Ascending aorta (tissue), 2 donors: ENCODE results near the gene GULP1. TPM values are rescaled to one million over a fixed set of nuclear protein-coding genes. Genes with fewer than 3 reads are reported as not detected.

Source experiments
- DNase-seq, 2 donors: peaks; one replicate each; pipeline ENCODE4 v3.0.0-alpha.2; 2019; ENCODE audit warnings: low spot score in 2 of 2
- H3K27ac ChIP-seq, 2 donors: fragments of 200-600 bp; sonication (generic); one replicate each; pipeline ENCODE4 v1.5.1; 2016 to 2017; ENCODE audit warnings: mild to moderate bottlenecking in 1 of 2
- H3K27me3 ChIP-seq: fragments of 200-600 bp; sonication (generic); one replicate; pipeline ENCODE4 v1.5.1; 2017
- H3K36me3 ChIP-seq, 2 donors: fragments of 200-600 bp; sonication (generic); one replicate each; pipeline ENCODE4 v1.5.1; 2016
- H3K4me1 ChIP-seq, 2 donors: fragments of 200-600 bp; sonication (generic); one replicate each; pipeline ENCODE4 v1.5.1; 2016 to 2017; ENCODE audit warnings: mild to moderate bottlenecking in 1 of 2
- H3K4me3 ChIP-seq, 2 donors: fragments of 200-600 bp; sonication (generic); one replicate each; pipeline ENCODE4 v1.5.1; 2016 to 2017; ENCODE audit warnings: mild to moderate bottlenecking in 1 of 2
- H3K9me3 ChIP-seq, 2 donors: fragments of 200-600 bp; sonication (generic); one replicate each; pipeline ENCODE4 v1.5.1; 2016
- intact Hi-C: fragments of 100-400 bp; cut with DNase I; formaldehyde crosslinking; loops from one replicate; pipeline ENCODE4 v1.15.1; 2023
- total RNA-seq: library from RNA; depleted of rRNA; stranded (reverse); fragments of >200 nt; gene quantifications from one replicate; pipeline ENCODE4 v1.1.0, GENCODE V29; 2016
- TF ChIP-seq, protein P1 (sequence below), 3 experiments: fragments of 200-600 bp in 2 of 3; fragments of 450-650 bp in 1 of 3; sonication (generic) in 2 of 3; IDR thresholded peaks; one replicate each; pipeline ENCODE4 v1.5.1; 2016 to 2019; ENCODE audit warnings: antibody characterized with exemption in 3 of 3, mild to moderate bottlenecking in 1 of 3, moderate library complexity in 1 of 3

The GULP1 gene
- total RNA-seq, 1 donor from 2014 or later: 67.8 TPM

DNA sequence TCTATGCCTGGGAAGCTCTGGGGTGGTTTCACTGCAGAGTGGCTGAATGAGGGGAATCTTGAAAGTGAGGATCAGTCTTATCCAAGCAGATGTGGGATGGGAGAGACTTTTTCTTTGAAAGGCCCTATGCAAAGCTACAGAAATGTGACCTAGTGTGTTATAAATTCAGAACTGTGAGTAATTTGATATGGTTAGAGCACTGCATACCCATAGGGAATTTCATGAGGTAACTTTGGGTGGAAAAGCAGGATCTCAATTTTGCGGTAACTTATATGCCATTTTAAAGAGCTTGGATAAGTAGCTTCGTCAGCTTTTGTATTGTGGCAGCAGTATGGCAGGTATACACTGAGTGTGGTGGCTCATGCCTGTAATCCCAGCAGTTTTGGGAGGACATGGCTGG is 40.9 kb downstream of the GULP1 start:
- no peak overlapping the region for H3K4me3 ChIP-seq
- H3K27me3 ChIP-seq: no peaks in the 10 kb centered on the region
- no peak for DNase-seq
- intact Hi-C loops: no loop called here
- H3K36me3 ChIP-seq: no peaks in the 10 kb centered on the region
- H3K9me3 ChIP-seq: no peaks in the 10 kb centered on the region
- TF ChIP-seq, protein P1, sequence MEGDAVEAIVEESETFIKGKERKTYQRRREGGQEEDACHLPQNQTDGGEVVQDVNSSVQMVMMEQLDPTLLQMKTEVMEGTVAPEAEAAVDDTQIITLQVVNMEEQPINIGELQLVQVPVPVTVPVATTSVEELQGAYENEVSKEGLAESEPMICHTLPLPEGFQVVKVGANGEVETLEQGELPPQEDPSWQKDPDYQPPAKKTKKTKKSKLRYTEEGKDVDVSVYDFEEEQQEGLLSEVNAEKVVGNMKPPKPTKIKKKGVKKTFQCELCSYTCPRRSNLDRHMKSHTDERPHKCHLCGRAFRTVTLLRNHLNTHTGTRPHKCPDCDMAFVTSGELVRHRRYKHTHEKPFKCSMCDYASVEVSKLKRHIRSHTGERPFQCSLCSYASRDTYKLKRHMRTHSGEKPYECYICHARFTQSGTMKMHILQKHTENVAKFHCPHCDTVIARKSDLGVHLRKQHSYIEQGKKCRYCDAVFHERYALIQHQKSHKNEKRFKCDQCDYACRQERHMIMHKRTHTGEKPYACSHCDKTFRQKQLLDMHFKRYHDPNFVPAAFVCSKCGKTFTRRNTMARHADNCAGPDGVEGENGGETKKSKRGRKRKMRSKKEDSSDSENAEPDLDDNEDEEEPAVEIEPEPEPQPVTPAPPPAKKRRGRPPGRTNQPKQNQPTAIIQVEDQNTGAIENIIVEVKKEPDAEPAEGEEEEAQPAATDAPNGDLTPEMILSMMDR (IDR thresholded peaks at IDR 0.05): no peak
- peaks cover 0 to 9% of the 10 kb centered on the region in 2 donors for H3K4me1 ChIP-seq
- peak overlapping the region in 1 of 2 donors; percentile 26 for H3K27ac ChIP-seq

DNA sequence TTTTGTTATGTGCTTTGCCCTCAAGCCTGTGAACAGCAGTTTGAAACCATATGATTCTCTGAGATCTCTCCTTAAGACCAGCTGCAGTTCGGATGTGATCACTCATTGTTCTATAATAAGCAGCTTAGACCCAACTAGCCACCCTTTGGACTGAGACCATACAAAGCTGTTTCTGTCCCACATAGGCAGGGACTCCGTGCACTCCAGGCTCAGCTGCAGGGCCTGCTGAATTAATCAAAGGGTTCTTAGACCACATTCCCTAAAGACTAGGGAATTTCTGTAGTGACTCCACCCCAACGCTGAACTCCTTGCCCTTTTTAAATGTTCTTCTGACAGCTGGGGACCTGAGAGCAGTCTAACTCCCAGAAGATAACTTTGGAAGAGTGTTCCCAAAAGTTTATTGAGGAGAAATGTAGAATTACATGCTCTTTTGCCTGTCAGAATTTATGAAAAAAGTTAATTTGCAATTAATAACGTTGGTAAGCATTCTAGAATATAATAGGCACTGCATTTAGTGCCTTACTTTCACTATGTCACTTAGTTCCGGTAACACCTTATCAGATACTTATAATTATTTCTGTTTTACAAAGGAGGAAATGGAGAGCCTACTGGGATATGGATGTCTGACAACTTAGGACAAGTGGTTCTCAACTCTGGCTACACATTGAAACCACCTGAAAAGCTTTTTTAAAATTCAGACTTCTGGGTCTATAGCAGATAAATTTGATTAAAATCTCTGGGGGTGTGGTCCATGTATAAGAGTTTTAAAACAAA is 42.3 kb downstream of the GULP1 start:
- H3K4me1 ChIP-seq: peaks cover 0 to 9% of the 10 kb centered on the region in 2 donors
- intact Hi-C loops: no loop called here
- H3K27ac ChIP-seq: peak overlapping the region; percentile 26 to 62
- peak overlapping the region; percentile 28 to 44 for H3K4me3 ChIP-seq
- TF ChIP-seq, protein P1 (IDR thresholded peaks at IDR 0.05): no peak
- DNase-seq: no peak
- H3K27me3 ChIP-seq: no peaks in the 10 kb centered on the region
- H3K36me3 ChIP-seq: no peaks in the 10 kb centered on the region
- no peaks in the 10 kb centered on the region for H3K9me3 ChIP-seq

DNA sequence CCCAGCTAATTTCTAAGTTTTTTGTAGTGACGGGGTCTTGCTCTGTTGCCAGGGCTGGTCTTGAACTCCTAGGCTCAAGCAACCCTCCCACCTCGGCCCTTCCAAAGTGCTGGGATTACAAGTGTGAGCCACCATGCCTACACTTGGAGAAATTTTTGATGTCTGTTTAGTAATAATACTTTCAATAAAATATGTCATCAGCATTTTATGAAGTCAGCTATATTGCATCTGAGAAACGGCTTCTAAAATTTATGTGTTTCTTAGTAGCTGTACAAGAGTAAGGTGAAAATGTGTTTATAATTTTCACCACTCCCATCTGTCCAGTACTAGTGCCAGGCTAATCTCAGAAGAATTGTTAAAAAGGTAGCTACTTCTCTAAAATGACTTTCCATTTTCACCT is 46.8 kb downstream of the GULP1 start:
- Histone ChIP-seq H3K27me3 (no peaks in the 10 kb centered on the region), H3K27ac (no peak overlapping the region), H3K4me1 (peaks cover 0 to 3% of the 10 kb centered on the region in 2 donors), H3K4me3 (no peak overlapping the region), H3K9me3 (no peaks in the 10 kb centered on the region), H3K36me3 (no peaks in the 10 kb centered on the region)
- DNase-seq: no peak
- TF ChIP-seq, protein P1 (IDR thresholded peaks at IDR 0.05): no peak
- intact Hi-C loops: no loop called here

DNA sequence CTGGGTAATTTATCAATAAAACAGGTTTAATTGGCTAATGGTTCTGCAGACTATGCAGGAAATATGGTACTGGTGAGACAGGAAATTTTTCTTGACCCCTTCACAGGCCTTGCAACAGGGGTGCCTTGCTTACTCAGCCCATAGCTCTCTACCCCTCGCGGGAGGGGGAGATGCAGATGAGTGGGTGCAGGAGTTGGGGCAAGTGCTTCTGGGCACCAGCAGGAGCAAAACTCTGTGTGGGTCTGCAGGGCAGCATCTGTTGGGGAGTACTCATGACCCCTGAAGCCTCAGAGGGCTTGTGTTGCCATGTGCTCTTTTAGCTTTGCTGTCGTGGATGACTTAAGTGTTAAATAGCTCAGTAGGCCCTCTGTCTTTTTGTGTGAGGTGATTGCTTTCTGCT is 48.6 kb downstream of the GULP1 start:
- intact Hi-C loops: no loop called here
- H3K27ac ChIP-seq: no peak overlapping the region
- H3K36me3 ChIP-seq: no peaks in the 10 kb centered on the region
- no peaks in the 10 kb centered on the region for H3K4me1 ChIP-seq
- H3K4me3 ChIP-seq: no peak overlapping the region
- DNase-seq: no peak
- H3K9me3 ChIP-seq: no peaks in the 10 kb centered on the region
- TF ChIP-seq, protein P1 (IDR thresholded peaks at IDR 0.05): no peak
- H3K27me3 ChIP-seq: no peaks in the 10 kb centered on the region

DNA sequence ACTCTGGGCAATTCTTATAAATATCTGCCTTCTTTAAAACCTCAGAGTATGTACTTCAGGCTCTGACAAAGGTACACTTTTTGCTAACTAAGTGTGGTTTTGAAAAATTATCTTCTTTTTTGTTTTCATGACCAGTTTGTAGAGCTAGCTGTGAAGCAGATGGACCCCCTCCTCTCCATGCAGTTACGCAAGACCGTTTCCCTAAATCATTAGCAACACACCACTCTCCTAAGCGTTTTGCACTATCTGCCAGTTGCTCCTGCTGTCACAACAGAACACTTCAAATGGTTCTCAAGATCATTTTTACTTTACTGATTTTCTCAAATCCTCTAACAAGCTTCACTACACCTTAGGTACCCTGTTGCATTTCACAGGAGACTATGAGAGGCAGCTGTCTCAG is 53.3 kb downstream of the GULP1 start:
- H3K4me1 ChIP-seq: no peaks in the 10 kb centered on the region
- TF ChIP-seq, protein P1 (IDR thresholded peaks at IDR 0.05): no peak
- H3K4me3 ChIP-seq: no peak overlapping the region
- intact Hi-C loops: no loop called here
- H3K27me3 ChIP-seq: no peaks in the 10 kb centered on the region
- no peak for DNase-seq
- H3K27ac ChIP-seq: no peak overlapping the region
- H3K9me3 ChIP-seq: no peaks in the 10 kb centered on the region
- no peaks in the 10 kb centered on the region for H3K36me3 ChIP-seq
